CD4-positive, alpha-beta T cell (primary cell): ENCODE measurements around the gene PDE4C. TPM values are rescaled to one million over a fixed set of nuclear protein-coding genes. Genes with fewer than 3 reads are reported as not detected.
A peak's percentile ranks its signal among the peaks of the same experiment; 100 is the strongest.

Experiments used
- ATAC-seq: fragments of 200-7000 bp; cut with Tn5 transposase; one replicate; pipeline ENCODE4 v1.10.0; 2022; ENCODE audit warnings: mild to moderate bottlenecking; ENCODE audit not compliant: poor library complexity
- CTCF ChIA-PET: fragments of 350-600 bp; sonication (Branson Sonifier 250); formaldehyde crosslinking; loops from one replicate; lab custom pipeline; 2021; ENCODE audit warnings: antibody characterized with exemption, inconsistent platforms; lab: Charles Lee
- POLR2A ChIA-PET: fragments of 350-600 bp; sonication (Branson Sonifier 250); formaldehyde crosslinking; loops from one replicate; lab custom pipeline; 2021; ENCODE audit warnings: antibody characterized with exemption, inconsistent platforms; lab: Charles Lee
- DNase-seq, 14 experiments: peaks; one replicate each; pipeline ENCODE4 v3.0.0-alpha.2; 2013 to 2020; ENCODE audit warnings: mixed read lengths in 2 of 14
- H3K27ac ChIP-seq, 2 donors: one replicate each; pipeline versions ENCODE4 v1.5.1 to v1.7.0; 2013; ENCODE audit warnings: low read length in 2 of 2, low read depth in 1 of 2, mild to moderate bottlenecking in 1 of 2
- H3K27me3 ChIP-seq, 2 experiments: 1 replicate in 1 of 2; 2 replicates in 1 of 2; pipeline versions ENCODE4 v1.6.1 to v1.7.0; 2013; ENCODE audit warnings: low read length in 2 of 2, control low read depth in 1 of 2, mild to moderate bottlenecking in 1 of 2, moderate library complexity in 1 of 2; ENCODE audit not compliant: insufficient read depth in 2 of 2, control insufficient read depth in 1 of 2
- H3K36me3 ChIP-seq: one replicate; pipeline ENCODE4 v1.6.1; 2013; ENCODE audit warnings: low read length, control low read depth; ENCODE audit not compliant: insufficient read depth
- H3K4me1 ChIP-seq: one replicate; pipeline ENCODE4 v1.6.1; 2013; ENCODE audit warnings: low read length, control low read depth; ENCODE audit not compliant: insufficient read depth
- H3K4me3 ChIP-seq: one replicate; pipeline ENCODE4 v1.5.1; 2013; ENCODE audit warnings: mild to moderate bottlenecking, low read length, moderate library complexity
- H3K9me3 ChIP-seq, 2 experiments: 1 replicate in 1 of 2; 2 replicates in 1 of 2; pipeline versions ENCODE4 v1.6.1 to v1.7.0; 2013; ENCODE audit warnings: low read length in 2 of 2, mild to moderate bottlenecking in 2 of 2, control low read depth in 1 of 2, moderate library complexity in 1 of 2; ENCODE audit not compliant: control insufficient read depth in 1 of 2, insufficient read depth in 1 of 2
- H3K27ac Mint-ChIP-seq: one replicate; pipeline ENCODE4 v1.8.0; 2020; ENCODE audit warnings: mixed read lengths
- H3K27me3 Mint-ChIP-seq: one replicate; pipeline ENCODE4 v1.8.0; 2021; ENCODE audit warnings: mixed read lengths
- H3K36me3 Mint-ChIP-seq: one replicate; pipeline ENCODE4 v1.8.0; 2021; ENCODE audit warnings: low read depth, mixed read lengths
- H3K4me1 Mint-ChIP-seq: one replicate; pipeline ENCODE4 v1.8.0; 2021; ENCODE audit warnings: low read depth, mixed read lengths
- H3K4me3 Mint-ChIP-seq: one replicate; pipeline ENCODE4 v1.8.0; 2020; ENCODE audit warnings: mild to moderate bottlenecking, mixed read lengths
- H3K9me3 Mint-ChIP-seq: one replicate; pipeline ENCODE4 v1.8.0; 2020; ENCODE audit warnings: mixed read lengths
- intact Hi-C, 2 experiments: fragments of 100-400 bp; cut with DNase I in 1 of 2; cut with micrococcal nuclease in 1 of 2; formaldehyde crosslinking; loops; one replicate each; pipeline versions ENCODE4 v1.15.1 to v1.9.0; 2023 to 2025; cut with DNase I, micrococcal nuclease
- total RNA-seq, 174 experiments: library from RNA in 2 of 174; stranded (reverse) in 2 of 174; gene quantifications; one replicate each; pipeline ENCODE4 v1.2.3 and lab custom pipeline; 2021 to 2026
- TF ChIP-seq, protein P1 (sequence below): fragments of 200-600 bp; IDR thresholded peaks from one replicate; pipeline ENCODE4 v1.8.0; 2022; ENCODE audit warnings: antibody characterized with exemption, mild to moderate bottlenecking

The PDE4C gene
- total RNA-seq, 2 experiments from 2014 or later = not detected

DNA sequence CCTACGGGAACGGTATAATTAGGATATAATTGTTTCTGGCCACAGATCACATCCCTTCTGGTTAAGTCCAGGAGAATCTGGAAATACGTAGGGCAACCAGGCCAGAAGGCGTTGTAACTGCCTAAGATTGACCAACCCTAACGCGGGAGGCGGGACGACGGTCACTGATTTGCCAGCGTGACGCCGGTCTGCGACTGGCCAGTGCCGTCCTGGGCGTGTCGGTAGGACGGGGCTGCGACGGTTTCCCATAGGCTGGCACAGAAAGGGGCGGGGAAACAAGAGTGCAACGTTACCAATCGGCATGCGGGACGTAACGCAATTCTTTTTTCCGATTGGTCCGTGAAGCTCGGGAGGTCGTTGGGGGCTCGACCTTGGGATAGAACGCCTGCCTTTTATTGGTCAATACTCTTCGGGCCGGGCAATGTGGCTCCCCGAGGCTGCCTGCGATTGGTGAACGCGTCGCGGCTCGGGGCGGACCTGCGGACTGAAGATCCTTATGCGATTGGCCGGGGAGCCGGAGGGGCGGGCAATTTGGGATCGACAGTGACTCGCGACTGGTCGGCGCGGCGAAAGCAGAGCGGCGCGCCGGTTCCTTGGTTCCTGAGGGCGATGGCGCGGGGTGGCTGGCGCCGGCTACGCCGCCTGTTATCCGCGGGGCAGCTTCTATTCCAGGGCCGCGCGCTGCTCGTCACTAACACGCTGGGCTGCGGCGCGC is 33.4 kb downstream of the PDE4C start, which contains the start of gene MPV17L2:
MPV17L2 (plus strand) TSS at position 546 of the 715 bp plus-strand sequence; CDS start at position 610, 64 bp downstream.
- CTCF ChIA-PET = interaction anchor here (0.6 to 4.6 kb wide), 12 partner anchors 12 to 217 kb away, joined by 3 to 51 read pairs (median 3); partner anchors contain the start of genes JUND, PIK3R2 and RAB3A
- DNase-seq (peak; percentile 94 to 100 (median 98)), ATAC-seq (peak; percentile 87)
- peak within 1 kb of the TSS; percentile 73 to 82 for H3K27ac ChIP-seq
- peaks cover 29% of the 10 kb centered on the region for H3K4me1 Mint-ChIP-seq
- H3K4me3 Mint-ChIP-seq = peak within 1 kb of the TSS; percentile 90
- peak within 1 kb of the TSS; percentile 81 for H3K27ac Mint-ChIP-seq
- POLR2A ChIA-PET = interaction anchor here (0.6 to 4.3 kb wide), 34 partner anchors 9 to 401 kb away, joined by 3 to 73 read pairs (median 4); partner anchors contain the start of genes CCDC124, IFI30, IQCN and JUND
- TF ChIP-seq, protein P1, sequence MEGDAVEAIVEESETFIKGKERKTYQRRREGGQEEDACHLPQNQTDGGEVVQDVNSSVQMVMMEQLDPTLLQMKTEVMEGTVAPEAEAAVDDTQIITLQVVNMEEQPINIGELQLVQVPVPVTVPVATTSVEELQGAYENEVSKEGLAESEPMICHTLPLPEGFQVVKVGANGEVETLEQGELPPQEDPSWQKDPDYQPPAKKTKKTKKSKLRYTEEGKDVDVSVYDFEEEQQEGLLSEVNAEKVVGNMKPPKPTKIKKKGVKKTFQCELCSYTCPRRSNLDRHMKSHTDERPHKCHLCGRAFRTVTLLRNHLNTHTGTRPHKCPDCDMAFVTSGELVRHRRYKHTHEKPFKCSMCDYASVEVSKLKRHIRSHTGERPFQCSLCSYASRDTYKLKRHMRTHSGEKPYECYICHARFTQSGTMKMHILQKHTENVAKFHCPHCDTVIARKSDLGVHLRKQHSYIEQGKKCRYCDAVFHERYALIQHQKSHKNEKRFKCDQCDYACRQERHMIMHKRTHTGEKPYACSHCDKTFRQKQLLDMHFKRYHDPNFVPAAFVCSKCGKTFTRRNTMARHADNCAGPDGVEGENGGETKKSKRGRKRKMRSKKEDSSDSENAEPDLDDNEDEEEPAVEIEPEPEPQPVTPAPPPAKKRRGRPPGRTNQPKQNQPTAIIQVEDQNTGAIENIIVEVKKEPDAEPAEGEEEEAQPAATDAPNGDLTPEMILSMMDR = no peak
- peak within 1 kb of the TSS; percentile 92 for H3K4me3 ChIP-seq
- peaks cover 17% of the 10 kb centered on the region for H3K36me3 Mint-ChIP-seq
- no peaks in the 10 kb centered on the region for H3K9me3 ChIP-seq
- H3K27me3 ChIP-seq = no peaks in the 10 kb centered on the region
- peaks cover 20% of the 10 kb centered on the region for H3K36me3 ChIP-seq
- no peaks in the 10 kb centered on the region for H3K9me3 Mint-ChIP-seq
- intact Hi-C loops = loop anchor here (1.0 to 5.0 kb wide), 6 partner anchors 11 to 134 kb away; partner anchors contain the start of genes RAB3A (in 2 of the 2) and PIK3R2 (in 1 of the 2)
- H3K27me3 Mint-ChIP-seq = no peaks in the 10 kb centered on the region
- peaks cover 30% of the 10 kb centered on the region for H3K4me1 ChIP-seq

DNA sequence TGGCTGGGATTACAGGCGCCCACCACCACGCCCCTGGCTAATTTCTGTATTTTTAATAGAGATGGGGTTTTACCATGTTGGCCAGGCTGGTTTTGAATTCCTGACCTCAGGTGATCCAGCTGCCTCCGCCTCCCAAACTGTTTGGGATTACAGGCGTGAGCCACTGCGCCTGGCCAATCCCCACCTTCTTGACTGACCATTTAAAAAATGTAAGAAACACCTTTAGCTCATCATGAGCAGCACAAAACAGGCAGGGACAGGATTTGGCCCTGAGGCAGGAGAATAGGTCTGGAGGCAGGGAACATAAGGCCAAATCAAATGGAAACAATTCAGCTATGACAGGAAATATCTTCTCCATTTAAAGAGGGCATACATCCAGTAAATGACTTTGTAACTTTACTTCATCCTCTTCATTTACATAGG is 34.6 kb downstream of the PDE4C start:
- Mint-ChIP-seq H3K9me3 (no peaks in the 10 kb centered on the region), H3K4me1 (peaks cover 29% of the 10 kb centered on the region), H3K27me3 (no peaks in the 10 kb centered on the region), H3K27ac (peak overlapping the region; percentile 81), H3K36me3 (peaks cover 12% of the 10 kb centered on the region), H3K4me3 (peak overlapping the region; percentile 90)
- H3K27ac ChIP-seq = peak overlapping the region; percentile 73 to 82
- CTCF ChIA-PET = interaction anchor here (0.5 to 4.6 kb wide), 9 partner anchors 13 to 227 kb away, joined by 3 to 51 read pairs (median 4); partner anchors contain the start of genes JUND, PIK3R2 and RAB3A
- H3K4me3 ChIP-seq = peak overlapping the region; percentile 92
- TF ChIP-seq, protein P1 = no peak
- DNase-seq = no peak
- ATAC-seq = no peak
- intact Hi-C loops = loop anchor here (1.0 to 5.0 kb wide), 6 partner anchors 13 to 136 kb away; partner anchors contain the start of genes PIK3R2 (in 1 of the 2) and RAB3A (in 1 of the 2)
- no peaks in the 10 kb centered on the region for H3K27me3 ChIP-seq
- peaks cover 10% of the 10 kb centered on the region for H3K36me3 ChIP-seq
- POLR2A ChIA-PET = interaction anchor here (0.7 to 4.3 kb wide), 17 partner anchors 13 to 227 kb away, joined by 3 to 73 read pairs (median 6); partner anchors contain the start of genes IFI30, JUND, LSM4 and RAB3A
- H3K4me1 ChIP-seq = peaks cover 30% of the 10 kb centered on the region
- no peaks in the 10 kb centered on the region for H3K9me3 ChIP-seq

DNA sequence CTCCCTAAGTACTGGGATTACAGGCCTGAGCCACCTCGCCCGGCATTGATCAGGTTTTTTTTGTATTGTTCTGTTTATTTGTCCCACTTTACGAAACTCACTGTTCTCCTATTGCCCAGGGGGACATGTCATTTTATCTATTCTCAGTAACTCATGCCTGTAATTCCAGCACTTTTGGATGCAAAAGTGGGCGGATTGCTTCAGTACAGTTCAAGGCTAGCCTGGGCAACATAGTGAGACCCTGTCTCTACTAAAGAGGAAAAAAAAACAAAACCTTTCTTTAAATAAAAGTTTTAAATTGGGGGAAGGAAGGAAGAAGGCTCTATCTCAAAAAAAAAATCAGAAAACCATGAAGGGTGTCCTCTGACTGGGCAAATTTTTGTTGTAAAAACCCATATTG is 36.0 kb downstream of the PDE4C start:
- Histone ChIP-seq H3K9me3 (no peaks in the 10 kb centered on the region), H3K27me3 (no peaks in the 10 kb centered on the region), H3K27ac (no peak overlapping the region), H3K36me3 (no peaks in the 10 kb centered on the region), H3K4me1 (peaks cover 30% of the 10 kb centered on the region), H3K4me3 (no peak overlapping the region)
- ChIA-PET POLR2A (no interaction called here), CTCF (interaction anchor here (4.6 kb wide), 1 partner anchor 63 kb away, joined by 51 read pairs; a partner anchor contains a TSS)
- TF ChIP-seq, protein P1 = no peak
- H3K27me3 Mint-ChIP-seq = peaks cover 4% of the 10 kb centered on the region
- no peak for DNase-seq
- ATAC-seq = no peak
- peak overlapping the region; percentile 20 for H3K4me3 Mint-ChIP-seq
- intact Hi-C loops = loop anchor here (5.0 kb wide), 3 partner anchors 38 to 137 kb away; partner anchors contain the start of gene PIK3R2 (in 1 of the 2)
- H3K9me3 Mint-ChIP-seq = no peaks in the 10 kb centered on the region
- no peak overlapping the region for H3K27ac Mint-ChIP-seq
- peaks cover 29% of the 10 kb centered on the region for H3K4me1 Mint-ChIP-seq
- peaks cover 6% of the 10 kb centered on the region for H3K36me3 Mint-ChIP-seq
